ENCODE data around the gene GAL3ST3. TPM values are rescaled to one million over a fixed set of nuclear protein-coding genes. Genes with fewer than 3 reads are reported as not detected.

Gene GAL3ST3
- polyA plus RNA-seq, 3 donors = not detected

GRCh38 chr11:66071381-66071801, 22.4 kb upstream of the GAL3ST3 start:
- Histone ChIP-seq H3K4me2 (replicated peaks; ENCODE audit: extremely low read depth, low read length, poor library complexity, severe bottlenecking) (peak overlapping the region; percentile 82), H3K36me3 (replicated peaks in 1 of 2; ENCODE audit: control insufficient read depth in 1 of 2, insufficient read depth in 2 of 2, low read length in 2 of 2) (peaks cover 21 to 49% of the 10 kb centered on the region in 2 donors), H3K27ac (ENCODE audit: low read depth in 1 of 2, low read length in 2 of 2) (peak overlapping the region in 1 of 2 donors; percentile 65), H3K4me3 (replicated peaks in 1 of 3; ENCODE audit: low read depth in 2 of 3, low read length in 3 of 3) (peak overlapping the region; percentile 64 to 96 (median 76)), H2AFZ (ENCODE audit: insufficient read depth, low read depth, low read length, poor library complexity, severe bottlenecking) (peak overlapping the region; percentile 58), H3K9me3 (replicated peaks in 1 of 2; ENCODE audit: control insufficient read depth in 1 of 2, insufficient read depth in 1 of 2, low read length in 2 of 2) (no peaks in the 10 kb centered on the region), H4K20me1 (ENCODE audit: insufficient read depth, low read length) (peaks cover 18% of the 10 kb centered on the region), H3K79me2 (ENCODE audit: insufficient read depth, low read length) (peaks cover 45% of the 10 kb centered on the region), H3K27me3 (ENCODE audit: control insufficient read depth in 2 of 2, insufficient read depth in 2 of 2, low read length in 2 of 2) (no peaks in the 10 kb centered on the region), H3K4me1 (ENCODE audit: control insufficient read depth in 1 of 2, insufficient read depth in 2 of 2, low read length in 2 of 2) (peaks cover 42 to 52% of the 10 kb centered on the region in 2 donors), H3K9ac (ENCODE audit: insufficient read depth, low read length, poor library complexity, severe bottlenecking) (peak overlapping the region; percentile 74)
- Mint-ChIP-seq H3K4me1 (peaks cover 53% of the 10 kb centered on the region), H3K9me3 (peaks cover 0 to 2% (median 0%) of the 10 kb centered on the region in 7 donors), H3K4me3 (peak overlapping the region; percentile 86 to 91), H3K27me3 (ENCODE audit: low read depth in 3 of 3) (peaks cover 0 to 5% (median 0%) of the 10 kb centered on the region in 3 donors), H3K36me3 (peaks cover 43 to 61% of the 10 kb centered on the region in 2 donors), H3K27ac (peak overlapping the region in 6 of 7 donors; percentile 38 to 86 (median 56))
- no peak for DNase-seq
- 0% methylated on average over 1 of the region's 2 CpGs for WGBS (ENCODE audit: insufficient coverage)
- intact Hi-C loops (cut with micrococcal nuclease) = loop anchor here in 1 of 2 donors (5.0 kb wide), 2 partner anchors 41 to 61 kb away; no protein-coding TSS in a partner anchor
- TF ChIP-seq CTCF (IDR thresholded peaks at IDR 0.05) = no peak

GRCh38 chr11:66070604-66071380, 21.8 kb upstream of the GAL3ST3 start:
- peak overlapping the region; percentile 58 for H2AFZ ChIP-seq (ENCODE audit: insufficient read depth, low read depth, low read length, poor library complexity, severe bottlenecking)
- H3K9ac ChIP-seq (ENCODE audit: insufficient read depth, low read length, poor library complexity, severe bottlenecking) = peak overlapping the region; percentile 74
- no peak for TF ChIP-seq CTCF (IDR thresholded peaks at IDR 0.05)
- H3K79me2 ChIP-seq (ENCODE audit: insufficient read depth, low read length) = peaks cover 41% of the 10 kb centered on the region
- no peaks in the 10 kb centered on the region for H3K9me3 ChIP-seq (replicated peaks in 1 of 2; ENCODE audit: control insufficient read depth in 1 of 2, insufficient read depth in 1 of 2, low read length in 2 of 2)
- peak overlapping the region; percentile 82 for H3K4me2 ChIP-seq (replicated peaks; ENCODE audit: extremely low read depth, low read length, poor library complexity, severe bottlenecking)
- DNase-seq = peak in 1 of 3 donors; percentile 2
- peak overlapping the region; percentile 64 to 96 (median 76) for H3K4me3 ChIP-seq (replicated peaks in 1 of 3; ENCODE audit: low read depth in 2 of 3, low read length in 3 of 3)
- peaks cover 18% of the 10 kb centered on the region for H4K20me1 ChIP-seq (ENCODE audit: insufficient read depth, low read length)
- peak overlapping the region in 1 of 2 donors; percentile 65 for H3K27ac ChIP-seq (ENCODE audit: low read depth in 1 of 2, low read length in 2 of 2)
- H3K27me3 ChIP-seq (ENCODE audit: control insufficient read depth in 2 of 2, insufficient read depth in 2 of 2, low read length in 2 of 2) = no peaks in the 10 kb centered on the region
- H3K36me3 Mint-ChIP-seq = peaks cover 48 to 61% of the 10 kb centered on the region in 2 donors
- H3K27me3 Mint-ChIP-seq (ENCODE audit: low read depth in 3 of 3) = peaks cover 0 to 5% (median 0%) of the 10 kb centered on the region in 3 donors
- 0% methylated on average over 51 of the region's 60 CpGs for WGBS (ENCODE audit: insufficient coverage)
- H3K4me1 ChIP-seq (ENCODE audit: control insufficient read depth in 1 of 2, insufficient read depth in 2 of 2, low read length in 2 of 2) = peaks cover 45 to 55% of the 10 kb centered on the region in 2 donors
- H3K9me3 Mint-ChIP-seq = peaks cover 0 to under 1% (median 0%) of the 10 kb centered on the region in 7 donors
- peak overlapping the region; percentile 86 to 91 for H3K4me3 Mint-ChIP-seq
- peak overlapping the region; percentile 38 to 87 (median 63) for H3K27ac Mint-ChIP-seq
- H3K36me3 ChIP-seq (replicated peaks in 1 of 2; ENCODE audit: control insufficient read depth in 1 of 2, insufficient read depth in 2 of 2, low read length in 2 of 2) = peaks cover 24 to 49% of the 10 kb centered on the region in 2 donors
- peaks cover 57% of the 10 kb centered on the region for H3K4me1 Mint-ChIP-seq
- intact Hi-C loops (cut with micrococcal nuclease) = loop anchor here in 1 of 2 donors (5.0 kb wide), 2 partner anchors 42 to 62 kb away; no protein-coding TSS in a partner anchor
